Thymus (tissue), 11 donors: ENCODE data around the gene MARK3. TPM values are rescaled to one million over a fixed set of nuclear protein-coding genes. Genes with fewer than 3 reads are reported as not detected.

ENCODE experiments used
- DNase-seq, 9 donors: peaks; one replicate each; pipeline ENCODE4 v3.0.0-alpha.2; 2013; ENCODE audit warnings: low spot score in 9 of 9, low read depth in 6 of 9, missing footprints in 1 of 9
- H3K27ac ChIP-seq, 2 donors: one replicate each; pipeline ENCODE4 v1.5.1; 2013; ENCODE audit warnings: control low read depth in 1 of 2, low read depth in 1 of 2, low read length in 1 of 2, mild to moderate bottlenecking in 1 of 2, moderate library complexity in 1 of 2
- H3K27me3 ChIP-seq, 2 donors: one replicate each; pipeline ENCODE4 v1.5.1; 2013; ENCODE audit warnings: low read length in 1 of 2; ENCODE audit not compliant: control insufficient read depth in 2 of 2, insufficient read depth in 1 of 2
- H3K36me3 ChIP-seq, 2 donors: one replicate each; pipeline ENCODE4 v1.5.1; 2013; ENCODE audit warnings: low read length in 1 of 2, mild to moderate bottlenecking in 1 of 2, moderate library complexity in 1 of 2; ENCODE audit not compliant: control insufficient read depth in 2 of 2, insufficient read depth in 2 of 2
- H3K4me1 ChIP-seq, 2 donors: one replicate each; pipeline ENCODE4 v1.5.1; 2013; ENCODE audit warnings: low read length in 2 of 2; ENCODE audit not compliant: control insufficient read depth in 2 of 2, insufficient read depth in 2 of 2
- H3K4me3 ChIP-seq, 2 donors: one replicate each; pipeline ENCODE4 v1.5.1; 2013; ENCODE audit warnings: low read length in 2 of 2, control low read depth in 1 of 2, mild to moderate bottlenecking in 1 of 2
- H3K9me3 ChIP-seq, 2 donors: one replicate each; pipeline ENCODE4 v1.5.1; 2013; ENCODE audit warnings: low read length in 1 of 2, mild to moderate bottlenecking in 1 of 2; ENCODE audit not compliant: control insufficient read depth in 2 of 2, insufficient read depth in 1 of 2
- WGBS: extraction: QIAGEN DNeasy Blood & Tissue Kit; methylation state at CpG from one replicate; pipeline ENCODE4 v1.1.7; 2013; 5-methylcytosine and 5-hydroxymethylcytosine counted together
- polyA plus RNA-seq: library from polyadenylated mRNA; stranded (reverse); fragments of 200-250 nt; gene quantifications from one replicate; pipeline ENCODE4 v1.2.3, GENCODE V29; 2013
- total RNA-seq: library from RNA; stranded (reverse); fragments of 120-200 nt; gene quantifications from one replicate; pipeline ENCODE4 v1.2.4, GENCODE V29; 2013
- donor health status: healthy.

MARK3 gene
- total and polyA plus RNA-seq, 2 donors = 50.8 to 91.6 TPM

- WGBS = over 99% methylated on average over 6 of the region's 6 CpGs
- H3K4me3 ChIP-seq = no peak overlapping the region
- no peaks in the 10 kb centered on the region for H3K4me1 ChIP-seq
- H3K9me3 ChIP-seq = no peaks in the 10 kb centered on the region
- DNase-seq = no peak
- no peaks in the 10 kb centered on the region for H3K27me3 ChIP-seq
- no peak overlapping the region for H3K27ac ChIP-seq
- H3K36me3 ChIP-seq = peaks cover 4 to 17% of the 10 kb centered on the region in 2 donors
Measured at GRCh38 chr14:103453791-103454190, 68.6 kb downstream of the MARK3 start.

- H3K4me1 ChIP-seq = no peaks in the 10 kb centered on the region
- DNase-seq = no peak
- no peak overlapping the region for H3K4me3 ChIP-seq
- peaks cover 4 to 19% of the 10 kb centered on the region in 2 donors for H3K36me3 ChIP-seq
- H3K27ac ChIP-seq = no peak overlapping the region
- 98% methylated on average over 4 of the region's 4 CpGs for WGBS
- H3K27me3 ChIP-seq = no peaks in the 10 kb centered on the region
- no peaks in the 10 kb centered on the region for H3K9me3 ChIP-seq
Measured at GRCh38 chr14:103456167-103456835, 71.1 kb downstream of the MARK3 start.

GRCh38 chr14:103460415-103460814, 75.2 kb downstream of the MARK3 start:
- H3K9me3 ChIP-seq = no peaks in the 10 kb centered on the region
- H3K27me3 ChIP-seq = no peaks in the 10 kb centered on the region
- 98% methylated on average over 1 of the region's 1 CpG for WGBS
- DNase-seq = peak in 2 of 9 donors; percentile 8 to 53
- H3K4me1 ChIP-seq = no peaks in the 10 kb centered on the region
- H3K36me3 ChIP-seq = peaks cover 27 to 40% of the 10 kb centered on the region in 2 donors
- no peak overlapping the region for H3K27ac ChIP-seq
- H3K4me3 ChIP-seq = no peak overlapping the region

GRCh38 chr14:103463149-103463548, 77.9 kb downstream of the MARK3 start:
- Histone ChIP-seq H3K36me3 (peaks cover 40 to 49% of the 10 kb centered on the region in 2 donors), H3K27ac (no peak overlapping the region), H3K9me3 (no peaks in the 10 kb centered on the region), H3K4me3 (no peak overlapping the region), H3K27me3 (no peaks in the 10 kb centered on the region), H3K4me1 (no peaks in the 10 kb centered on the region)
- DNase-seq = no peak
- 96% methylated on average over 4 of the region's 4 CpGs for WGBS

- no peaks in the 10 kb centered on the region for H3K9me3 ChIP-seq
- peaks cover 47 to 54% of the 10 kb centered on the region in 2 donors for H3K36me3 ChIP-seq
Measured at GRCh38 chr14:103463851-103464250, 78.6 kb downstream of the MARK3 start.

GRCh38 chr14:103472939-103473338, 87.7 kb downstream of the MARK3 start:
- 93% methylated on average over 5 of the region's 5 CpGs for WGBS
- no peak for DNase-seq
- peaks cover 0 to 3% of the 10 kb centered on the region in 2 donors for H3K4me1 ChIP-seq
- no peaks in the 10 kb centered on the region for H3K9me3 ChIP-seq
- no peak overlapping the region for H3K4me3 ChIP-seq
- H3K36me3 ChIP-seq = peaks cover 60 to 64% of the 10 kb centered on the region in 2 donors
- no peaks in the 10 kb centered on the region for H3K27me3 ChIP-seq
- no peak overlapping the region for H3K27ac ChIP-seq

More at GRCh38 chr14:103463851-103464250, 78.6 kb downstream of the MARK3 start:
- Histone ChIP-seq H3K4me1 (no peaks in the 10 kb centered on the region), H3K4me3 (no peak overlapping the region), H3K27me3 (no peaks in the 10 kb centered on the region), H3K27ac (no peak overlapping the region)
- DNase-seq = no peak

GRCh38 chr14:103474893-103475292, 89.7 kb downstream of the MARK3 start:
- no peak for DNase-seq
- H3K36me3 ChIP-seq = peaks cover 47 to 53% of the 10 kb centered on the region in 2 donors

GRCh38 chr14:103476065-103476464, 90.8 kb downstream of the MARK3 start:
- WGBS = 83% methylated on average over 3 of the region's 3 CpGs
- H3K36me3 ChIP-seq = peaks cover 46 to 54% of the 10 kb centered on the region in 2 donors

More at GRCh38 chr14:103474893-103475292, 89.7 kb downstream of the MARK3 start:
- Histone ChIP-seq H3K27me3 (no peaks in the 10 kb centered on the region), H3K4me1 (peaks cover 0 to 3% of the 10 kb centered on the region in 2 donors), H3K27ac (no peak overlapping the region), H3K4me3 (no peak overlapping the region), H3K9me3 (no peaks in the 10 kb centered on the region)
- WGBS = 99% methylated on average over 5 of the region's 5 CpGs

GRCh38 chr14:103476631-103477030, 91.4 kb downstream of the MARK3 start:
- Histone ChIP-seq H3K9me3 (no peaks in the 10 kb centered on the region), H3K4me3 (no peak overlapping the region), H3K27ac (no peak overlapping the region), H3K36me3 (peaks cover 44 to 53% of the 10 kb centered on the region in 2 donors), H3K27me3 (no peaks in the 10 kb centered on the region), H3K4me1 (peaks cover 0 to 3% of the 10 kb centered on the region in 2 donors)
- 97% methylated on average over 5 of the region's 5 CpGs for whole genome bisulfite sequencing
- no peak for DNase-seq

More at GRCh38 chr14:103476065-103476464, 90.8 kb downstream of the MARK3 start:
- Histone ChIP-seq H3K4me1 (peaks cover 0 to 3% of the 10 kb centered on the region in 2 donors), H3K27me3 (no peaks in the 10 kb centered on the region), H3K9me3 (no peaks in the 10 kb centered on the region), H3K27ac (no peak overlapping the region), H3K4me3 (no peak overlapping the region)
- DNase-seq = peak in 3 of 9 donors; percentile 3 to 19 (median 5)
